C1 segment of cervical spinal cord (tissue), 14 donors: ENCODE data around the gene ABHD18.
"Not testable (repeated sequence)": the region's sequence is repeated elsewhere in the genome, so short reads cannot be mapped to it uniquely, and the experiment has no call there.

Experiments
- DNase-seq, 14 donors: peaks; one replicate each; lab custom pipeline; 2025; lab: John Stamatoyannopoulos, UW

Gene ABHD18

DNA sequence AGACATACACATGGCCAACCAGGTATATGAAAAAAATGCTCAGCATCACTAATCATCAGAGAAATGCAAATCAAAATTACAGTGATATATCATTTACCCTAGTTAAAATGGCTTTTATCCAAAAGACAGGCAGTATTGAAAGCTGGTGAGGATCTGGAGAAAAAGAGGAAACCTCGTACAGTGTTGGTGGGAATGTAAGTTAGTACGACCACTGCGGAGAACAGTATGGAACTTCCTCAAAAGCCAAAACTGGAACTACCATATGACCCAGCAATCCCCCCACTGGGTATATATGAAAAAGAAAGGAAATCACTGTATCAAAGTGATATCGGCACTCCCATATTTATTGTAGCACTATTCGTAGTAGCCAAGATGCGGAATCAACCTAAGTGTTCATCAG lies 23.4 kb downstream of the ABHD18 start:
- DNase-seq: no peak

DNA sequence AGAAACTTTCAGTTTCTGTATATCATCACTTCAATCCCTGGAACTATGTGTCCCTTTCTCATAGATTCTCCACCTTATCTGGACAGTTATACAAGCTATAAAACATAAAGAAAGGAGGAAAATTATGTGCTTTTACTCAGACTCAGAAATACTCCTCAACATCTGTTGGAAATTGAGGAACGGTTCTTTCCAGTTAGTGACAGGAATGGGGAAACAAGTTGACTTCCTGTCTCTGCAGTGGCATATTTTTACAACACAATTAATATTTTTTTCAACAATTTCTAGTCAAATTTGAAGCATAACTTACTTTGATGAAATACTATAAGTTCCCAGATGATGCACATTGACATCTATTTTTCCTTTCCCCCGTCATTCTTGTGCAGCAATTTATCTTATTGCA lies 27.9 kb downstream of the ABHD18 start:
- no peak for DNase-seq

DNA sequence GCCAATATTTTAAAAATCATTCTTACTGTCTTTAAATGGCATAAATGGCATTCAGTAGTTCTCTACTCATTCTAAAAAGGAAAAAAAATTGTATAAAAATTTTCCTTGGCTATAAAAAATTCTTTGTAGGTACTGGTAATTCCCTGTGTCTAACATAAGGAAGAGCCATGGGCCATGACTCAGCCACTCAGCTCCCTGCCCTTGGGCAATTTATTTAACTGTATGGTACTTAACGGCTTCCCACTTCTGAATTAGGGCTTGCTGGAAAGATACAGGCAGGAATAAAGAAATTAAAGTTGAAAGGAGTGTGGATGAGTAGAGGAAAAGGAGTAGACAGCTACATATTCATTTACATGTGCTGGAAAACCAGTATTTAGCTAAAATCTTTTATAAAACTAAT lies 30.6 kb downstream of the ABHD18 start:
- DNase-seq: no peak

DNA sequence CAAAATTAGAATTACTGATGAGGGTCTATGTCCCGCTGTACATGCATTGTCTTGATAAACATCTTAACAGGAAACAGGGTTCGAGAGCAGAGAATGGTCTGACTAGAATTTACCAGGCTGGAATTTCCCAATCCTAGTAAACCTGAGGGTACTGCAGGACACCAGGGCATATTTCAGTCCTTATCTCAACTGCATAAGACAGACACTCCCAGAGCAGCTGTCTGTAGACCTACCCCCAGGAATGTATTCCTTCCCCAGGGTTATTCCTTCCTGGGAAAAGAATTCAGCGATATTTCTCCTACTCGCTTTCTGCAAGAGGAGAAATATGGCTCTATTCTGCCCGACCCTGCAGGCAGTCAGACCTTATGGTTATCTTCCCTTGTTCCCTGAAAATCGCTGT lies 31.3 kb downstream of the ABHD18 start:
- DNase-seq: not testable (repeated sequence)

DNA sequence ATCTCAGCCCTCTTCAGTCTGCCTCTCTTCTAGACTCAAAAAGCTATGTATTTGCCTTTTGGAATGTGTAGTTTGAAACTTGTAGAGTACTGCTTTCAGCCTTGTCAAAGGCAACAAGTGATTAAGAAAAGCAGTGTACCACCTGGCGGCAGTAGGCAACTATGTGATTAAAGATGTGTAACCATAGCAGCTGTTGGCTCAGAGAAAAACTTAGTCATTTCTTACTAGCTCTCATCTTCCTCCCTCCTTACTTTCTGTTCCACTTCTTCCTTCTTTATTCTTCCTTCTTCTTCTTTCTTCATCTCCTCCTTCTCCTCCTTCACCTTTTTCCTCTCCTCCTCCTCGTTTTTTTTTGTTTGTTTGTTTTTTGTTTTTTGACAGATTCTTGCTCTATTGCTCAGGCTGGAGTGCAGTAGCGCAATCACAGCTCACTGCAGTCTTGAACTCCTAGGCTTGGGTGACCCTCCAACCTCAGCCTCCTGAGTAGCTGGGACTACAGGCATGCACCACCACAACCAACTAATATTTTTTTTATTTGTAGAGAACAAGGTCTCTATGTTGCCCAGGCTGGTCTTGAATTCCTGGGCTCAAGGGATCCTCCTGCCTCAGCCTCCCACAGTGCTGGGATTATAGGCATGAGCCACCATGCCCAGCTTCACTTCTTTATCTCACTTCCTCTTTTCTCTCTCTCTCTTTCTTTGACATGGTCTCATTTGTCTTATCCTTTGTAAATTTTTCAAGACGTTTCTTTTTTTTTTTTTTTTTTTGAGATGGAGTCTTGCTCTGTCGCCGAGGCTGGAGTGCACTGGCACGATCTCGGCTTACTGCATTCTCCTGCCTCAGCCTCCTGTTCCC lies 32.6 kb downstream of the ABHD18 start:
- no peak for DNase-seq

DNA sequence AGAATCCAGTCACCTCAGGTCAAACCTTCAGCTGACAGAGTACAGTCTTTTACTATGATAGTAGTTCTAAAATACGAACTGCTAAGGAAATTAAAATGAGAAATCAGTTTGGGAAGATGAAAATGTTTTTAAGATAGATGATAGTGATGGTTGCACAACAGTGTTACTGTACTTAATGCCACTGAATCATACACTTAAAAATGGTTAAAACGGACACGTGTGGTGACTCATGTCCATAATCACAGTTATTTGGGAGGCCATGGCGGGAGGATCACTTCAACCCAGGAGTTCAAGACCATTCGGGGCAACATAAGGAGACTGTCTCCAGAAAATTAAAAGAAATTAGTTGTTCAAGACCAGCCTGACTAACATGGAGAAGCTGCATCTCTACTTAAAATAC lies 41.4 kb downstream of the ABHD18 start:
- no peak for DNase-seq

DNA sequence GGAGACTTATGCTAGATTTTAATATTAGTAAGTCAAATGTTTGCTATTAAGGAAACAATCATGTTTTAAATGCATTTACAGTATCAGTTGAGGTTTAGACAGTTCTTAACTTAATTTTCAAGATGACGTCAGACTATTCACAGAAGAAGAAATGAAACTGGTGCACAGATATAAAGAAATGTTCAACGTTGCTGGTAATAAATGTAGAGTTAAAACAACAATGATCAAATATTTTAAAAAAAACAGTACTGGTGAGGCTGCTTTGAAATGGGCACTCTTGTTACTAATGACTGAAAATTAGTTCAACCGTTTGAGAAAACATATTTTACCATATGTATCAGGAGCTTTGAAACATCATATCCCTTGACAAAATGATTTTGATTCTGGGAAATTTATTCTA lies 44.2 kb downstream of the ABHD18 start:
- DNase-seq: no peak

DNA sequence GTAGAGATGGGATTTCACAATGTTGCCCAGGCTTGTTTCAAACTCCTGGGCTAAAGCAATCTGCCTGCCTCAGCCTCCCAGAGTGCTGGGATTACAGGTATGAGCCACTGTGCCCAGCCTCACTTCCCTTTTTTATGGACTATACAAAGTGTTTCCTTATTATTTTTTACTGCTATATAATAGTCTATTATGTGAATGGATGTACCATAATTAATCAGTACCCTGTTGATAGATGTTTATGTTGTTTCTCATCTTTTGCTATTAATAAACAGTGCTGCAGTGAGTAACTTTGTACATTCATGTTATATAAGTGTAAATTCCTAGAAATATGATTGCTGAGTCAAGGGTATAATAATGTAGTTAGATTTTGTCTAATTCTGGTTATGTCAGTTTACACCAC lies 60.1 kb downstream of the ABHD18 start:
- no peak for DNase-seq

DNA sequence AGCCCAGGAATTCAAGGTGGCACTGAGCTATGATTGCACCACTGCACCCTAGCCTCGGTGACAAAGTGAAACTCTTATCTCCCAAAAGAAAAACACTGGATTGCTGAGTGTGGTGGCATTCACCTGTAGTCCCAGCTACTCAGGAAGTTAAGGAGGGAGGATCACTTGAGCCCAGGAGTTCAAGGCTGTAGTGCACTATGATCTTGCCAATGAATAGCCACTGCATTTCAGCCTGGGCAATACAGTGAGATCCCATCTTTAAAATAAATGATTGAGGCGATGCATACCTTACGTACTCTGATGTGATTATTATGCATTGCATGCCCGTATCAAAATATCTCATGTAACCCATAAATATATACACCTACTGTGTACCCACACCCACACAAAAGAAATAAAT lies 64.7 kb downstream of the ABHD18 start:
- no peak for DNase-seq

DNA sequence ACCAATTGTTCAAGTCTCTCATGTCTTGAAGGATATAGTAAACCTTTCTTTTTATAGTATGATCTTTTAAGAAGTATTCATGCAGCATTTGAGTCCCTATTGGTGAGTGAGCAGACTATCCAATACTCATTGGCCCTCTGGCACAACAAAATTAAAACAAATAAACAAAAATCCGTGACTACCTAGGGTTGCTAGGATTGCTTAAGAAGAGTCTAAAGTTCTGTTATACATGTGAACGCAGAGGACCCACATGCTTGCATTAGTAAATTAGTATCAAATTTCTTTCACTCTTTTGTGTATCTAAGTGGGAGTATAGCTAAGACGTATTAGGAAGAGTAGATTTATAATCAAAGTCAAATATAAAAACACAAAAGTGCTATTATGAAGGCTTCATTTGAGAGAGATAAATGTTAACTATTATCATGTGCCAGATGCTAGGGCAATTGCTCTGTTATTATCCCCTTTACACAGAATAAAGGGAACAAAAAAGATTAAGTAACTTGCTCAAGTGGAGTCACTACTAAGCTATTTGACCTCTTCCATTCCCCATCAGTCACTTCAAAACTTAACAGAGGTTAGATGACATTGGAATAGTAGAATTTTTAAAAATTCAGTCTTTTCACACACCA lies 66.7 kb downstream of the ABHD18 start:
- DNase-seq: no peak

DNA sequence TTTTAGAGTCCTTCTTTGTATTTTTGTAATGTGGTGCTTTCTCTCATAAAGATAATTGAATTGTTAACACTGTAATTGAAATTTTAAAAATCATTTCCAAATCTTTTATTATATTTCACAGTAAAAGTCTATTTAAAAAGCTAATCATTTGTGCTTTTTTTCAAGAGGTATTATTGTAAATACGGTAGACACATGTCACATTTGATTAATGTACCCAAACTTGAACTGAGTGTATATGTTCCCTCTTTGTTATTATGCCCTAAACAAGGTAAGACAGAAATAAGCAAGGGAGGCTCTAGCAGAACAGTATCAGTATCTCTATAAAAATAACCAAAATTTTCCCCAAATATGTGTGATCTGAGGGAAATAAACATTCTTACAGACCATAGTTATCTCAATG lies 74.4 kb downstream of the ABHD18 start:
- no peak for DNase-seq

DNA sequence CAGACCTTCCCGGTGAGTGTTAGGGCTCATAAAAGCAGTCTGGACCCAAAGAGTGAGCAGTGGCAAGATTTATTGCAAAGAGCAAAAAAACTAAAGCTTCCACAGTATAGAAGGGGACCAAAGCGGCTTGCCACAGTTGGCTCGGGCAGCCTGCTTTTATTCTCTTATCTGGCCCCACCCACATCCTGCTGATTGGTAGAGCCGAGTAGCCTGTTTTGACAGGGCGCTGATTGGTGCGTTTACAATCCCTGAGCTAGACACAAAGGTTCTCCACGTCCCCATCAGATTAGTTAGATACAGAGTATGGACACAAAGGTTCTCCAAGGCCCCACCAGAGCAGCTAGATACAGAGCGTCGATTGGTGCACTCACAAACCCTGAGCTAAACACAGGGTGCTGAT lies 81.8 kb downstream of the ABHD18 start:
- not testable (repeated sequence) for DNase-seq

DNA sequence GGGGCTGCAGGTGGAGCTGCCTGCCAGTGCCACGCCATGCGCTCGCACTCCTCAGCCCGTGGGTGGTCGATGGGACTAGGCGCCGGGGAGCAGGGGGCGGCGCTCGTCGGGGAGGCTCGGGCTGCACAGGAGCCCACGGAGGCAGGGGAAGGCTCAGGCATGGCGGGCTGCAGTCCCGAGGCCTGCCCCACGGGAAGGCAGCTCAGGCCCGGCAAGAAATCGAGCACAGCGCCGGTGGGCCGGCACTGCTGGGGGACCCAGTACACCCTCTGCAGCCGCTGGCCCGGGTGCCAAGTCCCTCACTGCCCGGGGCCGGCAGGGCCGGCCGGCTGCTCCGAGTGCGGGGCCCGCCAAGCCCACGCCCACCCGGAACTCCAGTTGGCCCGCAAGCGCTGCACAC lies 82.3 kb downstream of the ABHD18 start:
- DNase-seq: not testable (repeated sequence)

DNA sequence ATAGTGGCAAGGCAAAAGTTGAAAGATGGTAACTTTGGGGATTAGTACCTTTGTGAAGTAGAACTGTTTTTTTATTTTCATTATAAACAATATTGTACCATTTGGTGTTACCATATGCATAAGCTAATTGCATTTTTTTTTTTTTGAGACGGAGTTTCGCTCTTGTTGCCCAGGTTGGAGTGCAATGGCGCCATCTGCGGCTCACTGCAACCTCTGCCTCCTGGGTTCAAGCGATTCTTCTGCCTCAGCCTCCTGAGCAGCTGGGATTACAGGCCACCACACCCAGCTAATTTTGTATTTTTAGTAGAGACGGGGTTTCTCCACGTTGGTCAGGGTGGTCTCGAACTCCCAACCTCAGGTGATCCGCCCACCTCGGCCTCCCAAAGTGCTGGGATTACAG lies 86.0 kb downstream of the ABHD18 start:
- DNase-seq: not testable (repeated sequence)

DNA sequence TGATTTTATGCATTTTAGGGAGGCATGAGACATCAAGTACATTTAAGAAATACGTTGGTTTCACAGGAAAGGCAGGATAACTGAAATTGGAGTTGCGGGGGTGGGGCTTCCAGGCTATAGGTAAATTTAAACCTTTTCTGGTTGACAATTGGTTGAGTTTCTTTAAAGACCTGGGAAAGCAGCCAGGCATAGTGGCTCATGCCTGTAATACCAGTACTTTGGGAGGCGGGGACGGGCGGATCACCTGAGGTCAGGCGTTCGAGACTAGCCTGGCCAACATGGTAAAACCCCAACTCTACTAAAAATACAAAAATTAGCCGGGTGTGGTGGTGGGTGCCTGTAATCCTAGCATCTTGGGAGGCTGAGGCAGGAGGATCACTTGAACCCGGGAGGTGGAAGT lies 89.7 kb downstream of the ABHD18 start:
- not testable (repeated sequence) for DNase-seq

DNA sequence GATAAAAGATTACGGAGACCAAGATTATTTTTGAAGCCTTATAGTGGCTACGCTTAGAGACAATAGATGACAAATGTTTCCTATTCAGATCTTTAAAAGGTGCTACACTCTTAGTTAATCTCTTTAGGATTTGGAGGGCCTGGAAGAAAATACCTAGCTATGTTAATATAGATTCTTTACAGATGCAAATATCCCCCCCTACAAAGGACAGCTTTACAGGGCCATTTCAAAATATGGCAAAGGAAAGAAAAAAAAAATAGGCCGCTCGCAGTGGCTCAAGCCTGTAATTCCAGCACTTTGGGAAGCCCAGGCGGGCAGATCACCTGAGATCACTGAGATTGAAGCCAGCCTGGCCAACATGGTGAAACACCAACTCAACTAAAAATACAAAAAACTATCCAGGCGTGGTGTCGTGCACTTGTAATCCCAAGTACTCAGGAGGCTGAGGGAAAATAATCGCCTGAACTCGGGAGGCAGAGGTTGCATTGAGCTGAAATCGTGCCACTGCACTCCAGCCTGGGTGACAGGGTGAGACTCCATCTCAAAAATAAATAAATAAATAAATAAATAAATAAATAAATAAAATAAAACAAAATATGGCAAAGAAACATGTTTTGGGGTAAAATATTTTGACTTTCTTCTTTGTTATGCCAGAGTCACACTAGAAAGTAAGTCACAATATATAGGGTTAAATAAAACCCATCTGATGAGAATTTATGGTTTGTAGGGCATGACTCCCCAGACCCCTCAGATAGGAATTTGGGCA lies 90.4 kb downstream of the ABHD18 start:
- DNase-seq: not testable (repeated sequence)

DNA sequence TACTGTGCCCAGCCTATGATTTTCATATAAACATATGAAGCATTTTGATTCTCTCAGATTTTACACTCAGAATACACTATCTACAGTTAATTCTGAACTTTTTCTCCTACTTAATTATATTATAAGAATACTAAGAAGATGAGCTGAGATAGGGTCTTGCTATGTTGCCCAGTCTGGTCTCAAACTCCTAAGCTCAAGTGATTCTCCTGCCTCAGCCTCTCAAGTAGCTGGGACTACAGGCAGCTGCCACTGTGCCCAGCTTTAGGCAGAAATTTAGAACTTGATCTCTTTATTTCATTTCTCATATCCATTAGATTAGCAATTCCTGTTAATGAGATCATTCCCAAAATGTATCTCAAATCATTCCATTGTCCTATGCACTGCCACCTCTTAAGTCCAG lies 91.2 kb downstream of the ABHD18 start:
- DNase-seq: no peak

DNA sequence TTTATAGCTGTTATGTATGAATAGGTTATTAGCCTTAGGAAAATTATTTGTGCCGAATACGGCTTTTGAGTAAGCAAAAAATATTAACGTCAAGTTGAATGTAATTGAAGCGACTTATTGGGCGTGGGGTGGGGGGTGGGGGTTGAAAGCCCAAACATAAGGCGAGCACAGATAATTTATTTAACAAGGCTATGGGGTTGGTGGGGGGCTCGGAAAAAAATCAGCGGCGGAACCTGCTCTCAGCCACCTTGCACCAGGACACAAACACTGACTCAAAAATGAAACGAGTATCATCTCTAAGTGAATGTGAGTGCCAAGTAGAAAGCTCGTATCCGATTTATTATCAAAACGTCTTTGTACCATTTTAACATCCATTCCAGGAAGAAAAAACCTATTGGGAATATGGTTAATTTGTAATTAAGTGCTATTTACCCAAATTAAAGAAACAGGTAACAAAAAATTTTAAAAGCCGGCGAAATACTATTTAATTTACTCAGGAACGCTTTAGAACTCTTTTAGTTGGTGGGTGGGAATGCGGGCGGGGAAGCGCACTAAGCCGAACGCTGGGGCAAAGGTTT lies 95.0 kb downstream of the ABHD18 start:
- DNase-seq: peak in 1 of 14 donors; percentile 16

DNA sequence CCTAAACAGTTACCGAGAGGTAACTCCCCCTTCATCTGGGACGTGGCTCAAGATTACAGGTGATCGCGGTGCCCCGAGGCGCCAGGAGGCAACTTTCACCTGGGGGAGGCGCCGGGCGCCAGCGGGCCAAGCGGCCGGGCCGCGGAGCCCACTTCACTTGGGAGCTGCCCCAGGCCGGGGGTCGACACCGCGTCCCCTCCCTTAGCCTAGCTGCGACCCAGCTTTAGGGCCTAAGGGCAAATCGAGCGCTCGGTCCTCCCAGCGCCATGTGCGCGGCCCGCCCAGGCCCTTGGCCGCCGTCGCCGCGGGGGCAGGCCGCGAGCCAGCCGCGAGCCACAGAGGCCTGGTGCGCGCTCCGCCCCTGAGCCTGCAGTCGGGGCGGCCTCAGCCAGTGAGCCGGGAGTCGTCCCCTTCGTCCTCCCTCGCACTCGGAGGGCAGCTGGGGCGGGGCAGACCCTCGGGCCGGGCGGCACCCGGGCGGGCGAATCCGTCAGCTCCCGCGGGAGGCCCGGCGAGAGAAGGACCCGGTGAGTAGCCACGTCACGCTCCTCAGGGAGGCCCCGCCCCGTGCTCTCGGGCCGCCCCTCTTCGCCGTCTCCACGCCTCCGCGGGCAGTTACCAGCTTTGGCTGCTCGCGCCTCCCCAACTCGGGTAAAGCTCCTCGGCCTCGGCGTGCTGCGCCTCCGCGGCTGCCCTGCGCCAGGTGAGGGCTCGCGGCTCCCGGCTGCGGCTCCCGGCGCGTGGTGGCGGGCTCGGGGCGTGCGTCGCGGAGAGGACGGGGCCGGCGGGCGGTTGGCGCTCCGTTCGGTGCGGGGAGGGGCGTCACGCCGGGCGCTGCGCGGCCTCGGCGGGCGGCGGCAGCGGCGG lies 95.7 kb downstream of the ABHD18 start, which contains the start of gene LARP1B:
TSS of gene LARP1B (plus strand) at position 614 of the 867 bp plus-strand sequence. CDS start 13,640 bp downstream, outside the sequence.
- DNase-seq: peak; percentile 17 to 95 (median 87)

DNA sequence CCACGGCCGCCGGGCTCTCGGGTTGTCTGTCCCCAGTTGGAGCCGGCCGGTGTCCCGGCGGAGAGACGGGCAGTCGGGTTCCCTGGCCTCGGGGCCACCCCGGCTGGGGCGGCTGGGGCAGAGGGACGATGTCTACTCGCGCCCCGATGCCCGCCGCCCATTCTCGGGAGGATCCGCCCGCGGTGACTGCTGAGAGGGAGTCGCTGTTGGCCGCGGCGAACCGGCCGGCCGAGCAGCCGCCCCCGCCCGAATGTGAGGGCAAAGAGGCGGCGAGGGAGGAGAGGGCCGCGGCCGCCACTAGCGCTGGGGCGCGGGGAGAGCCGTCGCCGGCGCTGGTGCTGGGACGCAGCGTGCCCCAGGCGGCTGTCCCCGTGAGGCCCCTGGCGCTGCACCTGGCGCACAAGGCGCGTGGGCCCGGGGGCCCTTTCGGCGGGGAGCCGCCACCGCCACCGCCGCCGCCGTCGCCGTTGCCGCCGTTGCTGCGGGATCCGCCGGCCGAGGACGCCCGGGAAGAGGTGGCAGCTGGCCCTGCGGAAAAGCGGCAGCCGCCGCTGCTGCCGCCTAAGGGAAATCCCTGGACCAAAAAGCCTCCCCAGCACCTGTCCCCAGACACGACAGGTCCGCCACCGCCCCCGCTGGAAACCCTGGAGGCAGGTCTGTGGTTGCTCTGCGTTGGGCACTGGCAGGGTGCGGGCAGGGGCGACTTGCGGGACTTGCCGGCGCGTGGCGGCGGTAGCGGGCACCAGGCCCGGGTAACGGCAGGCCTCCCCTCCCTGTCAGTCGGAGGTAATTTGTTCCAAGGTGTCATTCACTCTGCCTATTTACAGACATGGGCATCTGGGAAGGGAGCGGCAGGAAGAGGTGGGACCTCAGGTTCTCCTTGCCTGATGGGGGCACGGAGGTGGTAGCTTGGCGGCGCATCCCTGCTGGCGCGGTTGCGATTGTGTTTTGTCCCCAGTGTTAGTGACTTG lies 96.6 kb downstream of the ABHD18 start:
- DNase-seq: peak; percentile 6 to 79 (median 60)
